HEK293T (cell line): ENCODE measurements around the gene GMCL2.

Experiments used
- ARNT ChIP-seq: fragments of 450-650 bp; IDR thresholded peaks from 2 replicates; pipeline ENCODE4 v1.6.1; 2017; ENCODE audit warnings: mild to moderate bottlenecking
- BHLHE40 ChIP-seq: fragments of 450-650 bp; IDR thresholded peaks from 2 replicates; pipeline ENCODE4 v1.6.1; 2016; ENCODE audit warnings: mild to moderate bottlenecking, moderate library complexity, borderline replicate concordance
- FOXA1 ChIP-seq: fragments of 450-650 bp; IDR thresholded peaks from 2 replicates; pipeline ENCODE4 v1.6.1; 2016; ENCODE audit warnings: mild to moderate bottlenecking
- FOXM1 ChIP-seq: fragments of 450-650 bp; IDR thresholded peaks from 2 replicates; pipeline ENCODE4 v1.6.1; 2017; ENCODE audit warnings: mild to moderate bottlenecking, borderline replicate concordance
- L3MBTL2 ChIP-seq: fragments of 450-650 bp; conservative IDR thresholded peaks from 2 replicates; pipeline ENCODE4 v1.6.1; 2016; ENCODE audit warnings: mild to moderate bottlenecking
- LEF1 ChIP-seq: fragments of 450-650 bp; IDR thresholded peaks from 2 replicates; pipeline ENCODE4 v1.6.1; 2017; ENCODE audit warnings: mild to moderate bottlenecking, borderline replicate concordance
- NFRKB ChIP-seq: fragments of 450-650 bp; IDR thresholded peaks from 2 replicates; pipeline ENCODE4 v1.6.1; 2016; ENCODE audit warnings: mild to moderate bottlenecking, moderate library complexity
- SP1 ChIP-seq: fragments of 450-650 bp; IDR thresholded peaks from 2 replicates; pipeline ENCODE4 v1.6.1; 2017
- SUZ12 ChIP-seq: fragments of 450-650 bp; IDR thresholded peaks from 2 replicates; pipeline ENCODE4 v1.6.1; 2016; ENCODE audit warnings: mild to moderate bottlenecking
- TARDBP ChIP-seq: fragments of 450-650 bp; IDR thresholded peaks from 2 replicates; pipeline ENCODE4 v1.6.1; 2016
- TF ChIP-seq, protein P1 (sequence below): fragments of 450-650 bp; IDR thresholded peaks from 2 replicates; pipeline ENCODE4 v1.6.1; 2016

DNA sequence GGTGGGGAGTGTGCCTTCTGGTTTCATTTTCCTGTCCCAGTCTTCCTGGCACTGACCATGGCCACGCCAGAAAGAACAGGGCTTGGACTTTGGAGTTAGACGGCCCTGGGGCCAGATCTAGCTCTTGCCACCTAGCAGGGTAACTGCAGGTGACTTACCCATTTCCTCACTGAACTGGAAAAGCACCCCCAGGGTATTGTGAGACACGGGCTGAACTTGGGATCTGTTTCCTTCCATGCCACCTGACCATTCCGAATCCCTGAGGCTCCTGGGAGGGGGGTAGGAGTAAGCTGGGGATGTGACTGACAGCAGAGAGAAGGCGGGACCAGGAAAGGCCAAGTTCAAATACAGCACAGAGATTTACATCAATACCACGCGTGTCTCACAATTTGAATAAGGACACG is 26.6 kb upstream of the GMCL2 start:
- TF ChIP-seq SP1 (no peak), L3MBTL2 (no peak), FOXA1 (no peak), FOXM1 (no peak), TARDBP (no peak), ARNT (no peak), BHLHE40 (no peak), LEF1 (no peak), NFRKB (no peak), SUZ12 (no peak)
- TF ChIP-seq, protein P1, sequence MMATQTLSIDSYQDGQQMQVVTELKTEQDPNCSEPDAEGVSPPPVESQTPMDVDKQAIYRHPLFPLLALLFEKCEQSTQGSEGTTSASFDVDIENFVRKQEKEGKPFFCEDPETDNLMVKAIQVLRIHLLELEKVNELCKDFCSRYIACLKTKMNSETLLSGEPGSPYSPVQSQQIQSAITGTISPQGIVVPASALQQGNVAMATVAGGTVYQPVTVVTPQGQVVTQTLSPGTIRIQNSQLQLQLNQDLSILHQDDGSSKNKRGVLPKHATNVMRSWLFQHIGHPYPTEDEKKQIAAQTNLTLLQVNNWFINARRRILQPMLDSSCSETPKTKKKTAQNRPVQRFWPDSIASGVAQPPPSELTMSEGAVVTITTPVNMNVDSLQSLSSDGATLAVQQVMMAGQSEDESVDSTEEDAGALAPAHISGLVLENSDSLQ: peak; percentile 86
